OCI-LY3 (cell line): ENCODE measurements around the gene SP100.

ENCODE experiments used
- CTCF ChIP-seq: fragments of 200-600, 300-600 bp; sonication (generic); IDR thresholded peaks from 2 replicates; pipeline ENCODE4 v1.5.1; 2014; ENCODE audit warnings: antibody characterized with exemption, low read length, low read depth
- EZH2phosphoT487 ChIP-seq: fragments of 200-600 bp; shearing (Covaris generic); IDR thresholded peaks from 2 replicates; pipeline ENCODE4 v1.6.1; 2018; ENCODE audit warnings: antibody characterized with exemption, mixed run types, low read depth

- TF ChIP-seq CTCF (no peak), EZH2phosphoT487 (no peak)
Measured at GRCh38 chr2:230408244-230408842, 7.7 kb upstream of the SP100 start.
